ENCODE measurements around the gene SULT2B1.

DNA sequence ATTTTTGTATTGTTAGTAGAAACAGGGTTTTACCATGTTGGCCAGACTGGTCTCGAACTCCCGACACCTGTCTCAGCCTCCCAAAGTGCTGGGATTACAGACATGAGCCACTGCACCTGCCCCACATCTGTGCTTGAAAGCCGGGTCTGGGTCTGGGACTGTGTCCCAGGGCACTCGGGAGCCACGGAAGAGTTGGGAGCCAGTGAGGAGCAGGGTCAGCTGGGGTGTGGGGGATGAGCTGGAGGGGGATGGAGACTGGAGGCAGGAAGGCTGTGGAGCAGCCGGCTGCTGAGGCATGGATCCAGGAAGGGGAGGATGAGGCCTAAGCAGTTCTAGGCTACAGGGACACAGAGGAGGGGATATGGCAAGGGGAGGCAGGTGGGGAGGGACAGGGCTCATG lies 43.9 kb downstream of the SULT2B1 start:
- no peak for TF ChIP-seq EP300 (IDR thresholded peaks at IDR 0.05)
- TF ChIP-seq, protein P1, sequence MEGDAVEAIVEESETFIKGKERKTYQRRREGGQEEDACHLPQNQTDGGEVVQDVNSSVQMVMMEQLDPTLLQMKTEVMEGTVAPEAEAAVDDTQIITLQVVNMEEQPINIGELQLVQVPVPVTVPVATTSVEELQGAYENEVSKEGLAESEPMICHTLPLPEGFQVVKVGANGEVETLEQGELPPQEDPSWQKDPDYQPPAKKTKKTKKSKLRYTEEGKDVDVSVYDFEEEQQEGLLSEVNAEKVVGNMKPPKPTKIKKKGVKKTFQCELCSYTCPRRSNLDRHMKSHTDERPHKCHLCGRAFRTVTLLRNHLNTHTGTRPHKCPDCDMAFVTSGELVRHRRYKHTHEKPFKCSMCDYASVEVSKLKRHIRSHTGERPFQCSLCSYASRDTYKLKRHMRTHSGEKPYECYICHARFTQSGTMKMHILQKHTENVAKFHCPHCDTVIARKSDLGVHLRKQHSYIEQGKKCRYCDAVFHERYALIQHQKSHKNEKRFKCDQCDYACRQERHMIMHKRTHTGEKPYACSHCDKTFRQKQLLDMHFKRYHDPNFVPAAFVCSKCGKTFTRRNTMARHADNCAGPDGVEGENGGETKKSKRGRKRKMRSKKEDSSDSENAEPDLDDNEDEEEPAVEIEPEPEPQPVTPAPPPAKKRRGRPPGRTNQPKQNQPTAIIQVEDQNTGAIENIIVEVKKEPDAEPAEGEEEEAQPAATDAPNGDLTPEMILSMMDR (IDR thresholded peaks at IDR 0.05): no peak
- no peak for TF ChIP-seq POLR2A (IDR thresholded peaks at IDR 0.05)
- TF ChIP-seq POLR2AphosphoS5 (IDR thresholded peaks at IDR 0.05): no peak
